Pancreas (tissue), 10 donors: Measurements from ENCODE around the gene NECAB2. TPM values are rescaled to one million over a fixed set of nuclear protein-coding genes. Genes with fewer than 3 reads are reported as not detected.

Experiments used
- ATAC-seq, 4 donors: fragments of 200-7000 bp; cut with Tn5 transposase; one replicate each; pipeline versions ENCODE4 v1.8.0 to v1.9.1; 2020; ENCODE audit warnings: mild to moderate bottlenecking in 4 of 4, moderate library complexity in 4 of 4
- DNase-seq, 6 donors: peaks; one replicate each; pipeline ENCODE4 v3.0.0-alpha.2; 2020
- FAIRE-seq: peaks from 2 replicates; lab custom pipeline; 2012; peaks lifted over from hg19 to GRCh38; lab: Jason Lieb, UNC
- H3K27ac ChIP-seq, 4 donors: fragments of 200-600 bp; sonication (generic); 1 replicate in 3 of 4; 2 replicates in 1 of 4; pipeline versions ENCODE4 v1.5.0 to v1.8.0; 2020
- H3K27me3 ChIP-seq, 4 donors: fragments of 200-600 bp; one replicate each; pipeline ENCODE4 v1.8.0; 2021
- H3K36me3 ChIP-seq, 3 donors: fragments of 200-600 bp; sonication (generic) in 1 of 3; one replicate each; pipeline versions ENCODE4 v1.5.0 to v1.8.0; 2020 to 2021
- H3K4me1 ChIP-seq, 3 donors: fragments of 200-600 bp; one replicate each; pipeline ENCODE4 v1.8.0; 2021
- H3K4me3 ChIP-seq, 4 donors: fragments of 200-600 bp; sonication (generic) in 2 of 4; one replicate each; pipeline versions ENCODE4 v1.5.0 to v1.8.0; 2020 to 2021
- H3K9me3 ChIP-seq, 4 donors: fragments of 200-600 bp; one replicate each; pipeline ENCODE4 v1.8.0; 2021
- CTCF ChIP-seq, 4 donors: fragments of 200-600 bp; sonication (generic) in 3 of 4; IDR thresholded peaks; one replicate each; pipeline versions ENCODE4 v1.5.0 to v1.8.0; 2021; ENCODE audit warnings: antibody characterized with exemption in 4 of 4
- WGBS, 2 donors: extraction: QIAGEN DNeasy Blood & Tissue Kit; methylation state at CpG; one replicate each; pipeline ENCODE4 v1.1.7; 2013; 5-methylcytosine and 5-hydroxymethylcytosine counted together
- intact Hi-C, 3 donors: fragments of 100-400 bp; cut with DNase I; formaldehyde crosslinking; loops; one replicate each; pipeline versions ENCODE4 v1.11.1 to v1.14.2; 2022
- polyA plus RNA-seq, 2 donors: library from polyadenylated mRNA; stranded (reverse); fragments of 200-250 nt; gene quantifications; one replicate each; pipeline ENCODE4 v1.2.3, GENCODE V29; 2013
- total RNA-seq, 6 donors: library from RNA; stranded (reverse); fragmentation: NEBNext Ultra II Directional in 4 of 6; extraction: Animal tissue kit (Norgen Biotek cat#: 25700) in 4 of 6; gene quantifications; one replicate each; pipeline versions ENCODE4 v1.2.1 to v1.2.4, GENCODE V29; 2021 to 2023
- donor health status: healthy with polysubstance abuse.
- donor health status: DM: no; HTN: no; CAD: no; lungs with moderate emphysema.
- donor health status: DM: no; HTN: no; CAD: no.
- donor health status: control.
- donor health status: control.
- donor health status: Bipolar disorder and iron deficiency.
- donor health status: DM: yes; HTN: yes; CAD: no.
- donor health status: DM: no; HTN: no; CAD: no.
- donor health status: DM: no; HTN: no; CAD: no.
- donor health status: DM: yes; HTN: yes; CAD: no.

The NECAB2 gene
- total and polyA plus RNA-seq, 8 donors: 0.37 to 23.8 (median 1.2) TPM

DNA sequence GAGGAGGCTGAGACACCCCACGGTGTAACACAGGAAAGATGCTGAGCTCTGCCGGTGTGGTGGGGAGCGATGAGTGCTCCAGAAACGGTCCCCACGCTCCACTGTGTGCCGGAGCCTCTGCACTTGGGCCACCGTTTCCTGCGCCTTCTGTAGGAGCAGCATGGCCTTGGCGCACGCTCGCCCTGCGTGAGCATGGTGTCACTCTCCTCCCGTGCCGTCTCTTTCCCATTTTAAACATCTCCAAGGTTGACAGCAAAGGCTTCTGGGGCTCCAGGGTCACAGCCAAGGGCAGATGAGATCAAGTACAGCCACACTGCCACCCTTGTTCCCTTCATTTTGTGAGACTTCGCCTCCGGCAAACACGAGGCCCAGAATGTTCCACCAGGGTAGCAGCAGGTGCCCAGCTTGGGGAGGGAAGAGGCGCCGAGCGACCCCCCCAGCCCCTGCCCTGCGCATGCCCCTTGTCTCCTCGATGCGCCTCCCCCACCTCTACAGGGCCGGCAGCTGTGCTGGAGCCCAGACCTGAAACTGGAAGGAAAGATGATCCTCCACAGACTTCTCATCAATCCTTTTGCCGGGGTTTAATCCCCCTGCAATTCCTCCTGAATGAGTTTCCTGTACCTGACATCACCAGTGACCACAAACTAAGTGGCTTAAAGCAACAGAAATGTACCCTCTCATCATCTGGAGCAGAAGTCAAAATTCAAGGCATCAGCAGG lies 34.9 kb upstream of the NECAB2 start:
- ATAC-seq (no peak), DNase-seq (peak in 1 of 6 donors; percentile 54), FAIRE-seq (no peak)
- no peaks in the 10 kb centered on the region for H3K36me3 ChIP-seq
- 87 to 88% methylated on average over 25 of the region's 25 CpGs for WGBS, 2 donors
- intact Hi-C loops: no loop called here
- no peaks in the 10 kb centered on the region for H3K4me1 ChIP-seq
- H3K9me3 ChIP-seq: no peaks in the 10 kb centered on the region
- H3K27ac ChIP-seq: no peak overlapping the region
- H3K27me3 ChIP-seq: no peaks in the 10 kb centered on the region
- no peak for TF ChIP-seq CTCF (IDR thresholded peaks at IDR 0.05)
- H3K4me3 ChIP-seq: no peak overlapping the region

DNA sequence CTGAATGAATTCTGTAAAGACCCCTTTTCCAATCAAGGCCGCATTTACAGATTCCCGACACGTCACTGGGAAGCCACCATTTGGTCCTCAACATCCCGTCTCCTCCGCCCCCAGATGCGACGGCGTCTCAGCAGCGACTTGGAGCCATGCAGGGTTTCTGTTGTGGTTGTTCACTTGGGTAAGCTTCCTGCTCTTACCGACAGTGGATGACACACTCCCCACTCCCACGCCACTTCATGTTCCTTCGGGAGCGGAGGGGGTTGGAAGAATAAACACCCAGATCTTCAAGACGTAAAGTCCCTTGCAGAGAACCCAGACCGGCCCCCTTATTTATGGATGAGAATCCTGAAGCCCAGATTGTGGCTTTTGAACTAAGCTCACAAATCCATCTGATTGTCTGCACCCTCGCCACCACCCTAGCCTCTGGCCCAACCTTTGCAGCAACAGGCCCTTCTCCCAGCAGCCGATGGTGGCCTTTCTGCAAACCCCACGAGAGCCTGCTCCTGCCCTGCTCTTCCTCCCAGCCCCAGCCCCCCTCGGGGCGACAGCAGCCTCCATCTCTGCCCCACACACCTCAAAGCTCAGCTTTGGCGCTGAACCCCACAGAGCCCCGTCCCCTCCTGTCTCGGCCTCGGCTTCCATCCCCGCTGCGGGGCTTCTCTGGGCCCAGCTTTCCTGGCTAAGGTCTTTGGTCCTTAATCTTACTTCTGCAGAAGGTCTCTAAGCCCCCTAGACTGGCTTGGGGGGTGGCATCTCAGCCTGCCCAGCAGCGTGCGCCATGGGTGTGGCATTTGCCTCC lies 34.0 kb upstream of the NECAB2 start:
- FAIRE-seq (no peak), ATAC-seq (no peak), DNase-seq (peak in 1 of 6 donors; percentile 44)
- no peak overlapping the region for H3K27ac ChIP-seq
- no peaks in the 10 kb centered on the region for H3K36me3 ChIP-seq
- intact Hi-C loops: no loop called here
- H3K27me3 ChIP-seq: no peaks in the 10 kb centered on the region
- no peak overlapping the region for H3K4me3 ChIP-seq
- WGBS, 2 donors: 87 to 88% methylated on average over 28 of the region's 28 CpGs
- no peaks in the 10 kb centered on the region for H3K9me3 ChIP-seq
- no peaks in the 10 kb centered on the region for H3K4me1 ChIP-seq
- no peak for TF ChIP-seq CTCF (IDR thresholded peaks at IDR 0.05)

- Histone ChIP-seq H3K4me3 (no peak overlapping the region), H3K27ac (no peak overlapping the region), H3K36me3 (no peaks in the 10 kb centered on the region), H3K4me1 (no peaks in the 10 kb centered on the region), H3K27me3 (no peaks in the 10 kb centered on the region), H3K9me3 (no peaks in the 10 kb centered on the region)
- ATAC-seq: no peak
- 59 to 61% methylated on average over 12 of the region's 12 CpGs for WGBS, 2 donors
- intact Hi-C loops: no loop called here
- TF ChIP-seq CTCF (IDR thresholded peaks at IDR 0.05): no peak
- FAIRE-seq: no peak
- peak in 1 of 6 donors; percentile 53 for DNase-seq
Observed at GRCh38 chr16:83934684-83934977, 33.4 kb upstream of the NECAB2 start.

GRCh38 chr16:83935005-83935857 lies 32.8 kb upstream of the NECAB2 start:
- Histone ChIP-seq H3K36me3 (no peaks in the 10 kb centered on the region), H3K9me3 (no peaks in the 10 kb centered on the region), H3K4me3 (no peak overlapping the region), H3K27me3 (no peaks in the 10 kb centered on the region), H3K4me1 (no peaks in the 10 kb centered on the region), H3K27ac (no peak overlapping the region)
- WGBS, 2 donors: 90 to 94% methylated on average over 30 of the region's 30 CpGs
- DNase-seq (peak in 1 of 6 donors; percentile 59), ATAC-seq (no peak), FAIRE-seq (no peak)
- TF ChIP-seq CTCF (IDR thresholded peaks at IDR 0.05): no peak
- intact Hi-C loops: no loop called here
